Testis (tissue), 3 donors: Measurements from ENCODE around the gene SP140L. TPM values are rescaled to one million over a fixed set of nuclear protein-coding genes. Genes with fewer than 3 reads are reported as not detected.

Source experiments
- DNase-seq: peaks from one replicate; pipeline ENCODE4 v3.0.0-alpha.2; 2019
- H3K27ac ChIP-seq, 2 donors: fragments of 200-600 bp; sonication (generic); one replicate each; pipeline ENCODE4 v1.5.1; 2019
- H3K27me3 ChIP-seq: fragments of 200-600 bp; sonication (generic); one replicate; pipeline ENCODE4 v1.5.1; 2019
- H3K36me3 ChIP-seq: fragments of 200-600 bp; sonication (generic); one replicate; pipeline ENCODE4 v1.5.1; 2017; ENCODE audit warnings: low read depth; ENCODE audit errors: missing control alignments
- H3K4me1 ChIP-seq: fragments of 200-600 bp; sonication (generic); one replicate; pipeline ENCODE4 v1.5.1; 2019
- H3K4me3 ChIP-seq, 2 donors: fragments of 200-600 bp; sonication (generic); one replicate each; pipeline ENCODE4 v1.5.1; 2017 to 2019
- H3K9me3 ChIP-seq: fragments of 200-600 bp; sonication (generic); one replicate; pipeline ENCODE4 v1.5.1; 2017
- POLR2A ChIP-seq: fragments of 450-650 bp; IDR thresholded peaks from one replicate; pipeline ENCODE4 v1.6.1; 2017; ENCODE audit warnings: antibody characterized with exemption, mild to moderate bottlenecking, moderate library complexity
- WGBS, 2 donors: methylation state at CpG; one replicate each; pipeline ENCODE4 v1.1.5; 2018; 5-methylcytosine and 5-hydroxymethylcytosine counted together
- intact Hi-C: fragments of 100-400 bp; cut with DNase I; formaldehyde crosslinking; loops from one replicate; pipeline ENCODE4 v1.15.1; 2023; ENCODE audit warnings: low total_unique reads
- polyA plus RNA-seq: library from polyadenylated mRNA; stranded (reverse); fragments of 350-450 nt; fragmentation: Illumina TruSeq; extraction: RNeasy Lipid Tissue Mini Kit (QIAGEN cat#74804); gene quantifications from one replicate; pipeline ENCODE4 v1.2.3, GENCODE V29; 2014; ENCODE audit warnings: low read depth, low replicate concordance; ENCODE audit not compliant: insufficient read depth
- total RNA-seq, 2 donors: library from RNA; depleted of rRNA; stranded (reverse); fragments of >200 nt; gene quantifications; one replicate each; pipeline ENCODE4 v1.2.3, GENCODE V29; 2016
- TF ChIP-seq, protein P1 (sequence below), 3 experiments: fragments of 450-650 bp in 2 of 3; fragments of 200-600 bp in 1 of 3; sonication (generic) in 1 of 3; IDR thresholded peaks; one replicate each; pipeline ENCODE4 v1.5.1; 2016 to 2019; ENCODE audit warnings: antibody characterized with exemption in 3 of 3, mild to moderate bottlenecking in 2 of 3, moderate library complexity in 1 of 3

Gene SP140L
- total and polyA plus RNA-seq, 3 donors from 2014 or later: 7.2 to 21.9 (median 7.9) TPM

DNA sequence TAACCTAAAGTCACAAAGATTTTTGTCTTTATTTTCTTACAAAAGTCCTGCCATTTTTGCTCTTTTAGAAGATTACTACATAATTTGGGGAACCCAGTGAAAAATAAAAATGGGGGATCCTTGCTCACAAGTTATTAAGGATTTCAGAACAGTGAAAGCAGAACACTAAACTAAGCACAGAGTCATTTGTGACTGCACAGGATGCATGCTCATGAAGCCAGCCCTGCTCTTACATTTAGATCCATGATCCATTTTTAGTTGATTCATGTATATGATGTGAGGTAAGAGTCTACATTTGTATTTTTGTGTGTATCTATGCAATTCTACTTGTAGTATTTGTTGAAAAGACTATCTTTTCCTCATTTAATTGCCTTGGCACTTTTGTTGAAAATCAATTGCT is 21.8 kb downstream of the SP140L start:
- Histone ChIP-seq H3K4me3 (no peak overlapping the region), H3K27me3 (no peaks in the 10 kb centered on the region), H3K4me1 (no peaks in the 10 kb centered on the region), H3K27ac (no peak overlapping the region), H3K9me3 (no peaks in the 10 kb centered on the region), H3K36me3 (no peaks in the 10 kb centered on the region)
- TF ChIP-seq, protein P1, sequence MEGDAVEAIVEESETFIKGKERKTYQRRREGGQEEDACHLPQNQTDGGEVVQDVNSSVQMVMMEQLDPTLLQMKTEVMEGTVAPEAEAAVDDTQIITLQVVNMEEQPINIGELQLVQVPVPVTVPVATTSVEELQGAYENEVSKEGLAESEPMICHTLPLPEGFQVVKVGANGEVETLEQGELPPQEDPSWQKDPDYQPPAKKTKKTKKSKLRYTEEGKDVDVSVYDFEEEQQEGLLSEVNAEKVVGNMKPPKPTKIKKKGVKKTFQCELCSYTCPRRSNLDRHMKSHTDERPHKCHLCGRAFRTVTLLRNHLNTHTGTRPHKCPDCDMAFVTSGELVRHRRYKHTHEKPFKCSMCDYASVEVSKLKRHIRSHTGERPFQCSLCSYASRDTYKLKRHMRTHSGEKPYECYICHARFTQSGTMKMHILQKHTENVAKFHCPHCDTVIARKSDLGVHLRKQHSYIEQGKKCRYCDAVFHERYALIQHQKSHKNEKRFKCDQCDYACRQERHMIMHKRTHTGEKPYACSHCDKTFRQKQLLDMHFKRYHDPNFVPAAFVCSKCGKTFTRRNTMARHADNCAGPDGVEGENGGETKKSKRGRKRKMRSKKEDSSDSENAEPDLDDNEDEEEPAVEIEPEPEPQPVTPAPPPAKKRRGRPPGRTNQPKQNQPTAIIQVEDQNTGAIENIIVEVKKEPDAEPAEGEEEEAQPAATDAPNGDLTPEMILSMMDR (IDR thresholded peaks at IDR 0.05): no peak
- TF ChIP-seq POLR2A: no peak
- no peak for DNase-seq
- intact Hi-C loops: no loop called here

DNA sequence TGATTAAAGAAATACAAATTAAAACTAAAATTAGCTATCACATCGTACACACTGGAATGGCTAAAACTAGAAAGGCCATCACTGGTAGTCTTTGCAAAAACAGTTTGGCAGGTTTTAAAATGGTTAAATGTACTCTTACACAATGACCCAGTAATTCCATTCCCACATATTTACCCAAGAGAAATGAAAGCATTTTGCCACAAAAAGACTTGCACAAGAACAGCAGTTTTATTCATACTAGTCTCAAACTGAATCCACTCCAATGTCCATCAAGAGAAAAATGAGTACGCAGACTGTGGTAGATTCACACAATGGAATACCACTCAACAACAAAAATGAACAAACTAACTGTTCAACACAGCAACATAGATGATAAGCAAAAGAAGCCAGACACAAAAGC is 29.1 kb downstream of the SP140L start:
- H3K4me1 ChIP-seq: no peaks in the 10 kb centered on the region
- H3K36me3 ChIP-seq: no peaks in the 10 kb centered on the region
- DNase-seq: no peak
- WGBS, 2 donors: 78 to 83% methylated on average over 2 of the region's 2 CpGs
- intact Hi-C loops: no loop called here
- H3K27ac ChIP-seq: no peak overlapping the region
- no peak for TF ChIP-seq POLR2A
- TF ChIP-seq, protein P1 (IDR thresholded peaks at IDR 0.05): no peak
- no peaks in the 10 kb centered on the region for H3K27me3 ChIP-seq
- H3K4me3 ChIP-seq: no peak overlapping the region
- H3K9me3 ChIP-seq: no peaks in the 10 kb centered on the region

DNA sequence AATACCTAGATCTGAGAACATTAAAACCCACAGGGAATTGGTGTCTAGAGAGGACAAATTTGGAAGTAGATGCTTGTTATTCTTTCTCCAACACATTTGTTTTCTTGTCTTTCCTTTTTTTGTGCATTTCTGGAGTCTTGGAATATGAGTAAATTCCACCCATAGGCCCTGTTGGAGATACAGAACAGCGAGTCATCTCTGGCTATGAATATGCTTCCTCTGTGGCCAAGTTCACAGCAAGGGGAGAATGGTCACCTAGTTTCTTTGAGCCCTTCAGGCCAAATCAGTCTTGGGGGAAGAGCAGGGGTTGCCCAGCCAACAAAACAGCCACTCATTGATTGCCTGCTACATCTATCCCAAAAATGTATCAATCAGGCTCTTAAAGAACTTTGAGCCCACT is 31.3 kb downstream of the SP140L start:
- WGBS, 2 donors: 93 to 100% methylated on average over 1 of the region's 1 CpG
- intact Hi-C loops: no loop called here
- Histone ChIP-seq H3K27ac (no peak overlapping the region), H3K4me1 (no peaks in the 10 kb centered on the region), H3K36me3 (no peaks in the 10 kb centered on the region), H3K9me3 (no peaks in the 10 kb centered on the region), H3K4me3 (no peak overlapping the region), H3K27me3 (no peaks in the 10 kb centered on the region)
- no peak for DNase-seq
- no peak for TF ChIP-seq POLR2A
- TF ChIP-seq, protein P1 (IDR thresholded peaks at IDR 0.05): no peak

DNA sequence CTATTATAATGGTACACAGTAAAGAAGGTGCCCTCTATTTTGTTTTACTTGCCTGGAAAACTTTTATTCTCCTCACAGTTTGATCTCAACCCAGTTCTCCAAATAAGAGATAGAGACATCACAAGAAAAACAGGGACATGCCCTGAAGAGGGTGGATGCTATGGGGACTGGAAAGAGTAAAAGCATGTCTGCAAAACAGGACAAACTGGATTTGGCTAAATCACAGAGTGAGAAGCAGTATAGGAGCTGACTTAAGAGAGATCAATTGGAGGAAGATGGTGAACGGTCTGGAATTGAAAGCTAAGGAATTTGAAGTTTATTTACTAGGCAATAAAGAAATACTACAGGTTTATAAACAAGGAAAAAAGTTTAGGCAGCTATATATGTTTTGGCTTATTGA is 33.0 kb downstream of the SP140L start:
- H3K9me3 ChIP-seq: no peaks in the 10 kb centered on the region
- H3K4me3 ChIP-seq: no peak overlapping the region
- DNase-seq: no peak
- TF ChIP-seq, protein P1 (IDR thresholded peaks at IDR 0.05): no peak
- no peak for TF ChIP-seq POLR2A
- H3K4me1 ChIP-seq: no peaks in the 10 kb centered on the region
- intact Hi-C loops: no loop called here
- no peaks in the 10 kb centered on the region for H3K27me3 ChIP-seq
- H3K36me3 ChIP-seq: no peaks in the 10 kb centered on the region
- WGBS, 2 donors: 61 to 79% methylated on average over 1 of the region's 1 CpG
- no peak overlapping the region for H3K27ac ChIP-seq

DNA sequence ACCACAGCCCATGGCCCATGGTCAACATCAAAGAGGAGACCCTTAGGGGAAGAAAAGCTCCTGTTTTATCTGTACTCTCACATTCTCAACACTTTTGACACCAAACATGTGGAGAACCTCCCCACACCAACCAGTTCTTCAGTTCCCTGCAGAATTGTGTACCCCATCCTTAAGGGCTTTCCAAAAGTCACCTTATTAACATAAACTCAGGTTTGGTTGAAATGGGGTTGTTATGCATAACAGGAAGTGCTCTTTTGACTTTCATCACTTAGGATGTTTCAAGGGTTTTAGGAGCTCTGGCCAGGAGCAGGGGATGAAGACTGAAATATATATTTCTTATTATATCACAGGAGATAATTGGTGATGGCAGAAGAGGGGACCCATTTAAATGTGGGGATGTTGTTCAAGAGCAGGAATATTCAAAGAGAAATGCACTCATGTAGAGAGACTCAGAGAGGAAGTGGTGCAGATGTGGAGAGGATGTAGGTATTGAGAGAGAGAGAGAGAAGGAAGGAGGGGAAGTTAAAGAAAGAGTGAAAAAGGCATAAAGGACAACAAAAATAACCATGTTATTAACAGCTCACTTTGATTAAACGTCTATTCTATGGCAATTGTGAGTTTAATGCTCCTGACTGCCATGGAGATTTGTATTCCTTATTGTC is 35.2 kb downstream of the SP140L start:
- no peaks in the 10 kb centered on the region for H3K9me3 ChIP-seq
- TF ChIP-seq, protein P1 (IDR thresholded peaks at IDR 0.05): no peak
- no peak for TF ChIP-seq POLR2A
- DNase-seq: no peak
- no peaks in the 10 kb centered on the region for H3K36me3 ChIP-seq
- no peaks in the 10 kb centered on the region for H3K4me1 ChIP-seq
- H3K27me3 ChIP-seq: no peaks in the 10 kb centered on the region
- no peak overlapping the region for H3K27ac ChIP-seq
- intact Hi-C loops: no loop called here
- WGBS, 2 donors: 75 to 92% methylated on average over 1 of the region's 1 CpG
- H3K4me3 ChIP-seq: no peak overlapping the region
